ENCODE measurements around the gene PRICKLE1. TPM values are rescaled to one million over a fixed set of nuclear protein-coding genes. Genes with fewer than 3 reads are reported as not detected.
"Not testable (repeated sequence)": the region's sequence is repeated elsewhere in the genome, so short reads cannot be mapped to it uniquely, and the experiment has no call there.

Gene PRICKLE1
- total RNA-seq, 4 donors from 2014 or later: 0.19 to 8.0 (median 2.7) TPM

DNA sequence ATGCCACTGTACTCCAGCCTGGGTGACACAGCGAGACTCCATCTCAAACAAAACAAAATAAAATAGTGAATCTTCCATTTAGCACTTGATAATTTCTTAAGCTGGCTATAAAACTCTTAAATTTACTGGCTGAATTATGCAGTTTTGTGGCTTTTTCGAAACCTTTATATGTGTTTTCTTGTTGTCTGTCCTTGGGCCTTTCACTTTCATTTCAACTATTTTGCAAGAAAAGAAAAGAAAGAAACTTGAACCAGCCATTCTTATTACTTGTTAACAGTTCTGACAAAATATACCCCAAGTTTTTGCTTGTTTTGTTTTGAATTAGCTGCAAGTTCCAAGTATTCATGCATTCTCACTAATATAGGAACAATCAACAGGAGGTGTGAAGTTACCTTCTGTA is 42.8 kb downstream of the PRICKLE1 start:
- no peak overlapping the region for H3K27ac ChIP-seq
- no peak overlapping the region for H3K4me3 ChIP-seq
- DNase-seq: no peak
- no peaks in the 10 kb centered on the region for H3K4me1 ChIP-seq
- TF ChIP-seq POLR2A (IDR thresholded peaks at IDR 0.05): no peak
- TF ChIP-seq, protein P1, sequence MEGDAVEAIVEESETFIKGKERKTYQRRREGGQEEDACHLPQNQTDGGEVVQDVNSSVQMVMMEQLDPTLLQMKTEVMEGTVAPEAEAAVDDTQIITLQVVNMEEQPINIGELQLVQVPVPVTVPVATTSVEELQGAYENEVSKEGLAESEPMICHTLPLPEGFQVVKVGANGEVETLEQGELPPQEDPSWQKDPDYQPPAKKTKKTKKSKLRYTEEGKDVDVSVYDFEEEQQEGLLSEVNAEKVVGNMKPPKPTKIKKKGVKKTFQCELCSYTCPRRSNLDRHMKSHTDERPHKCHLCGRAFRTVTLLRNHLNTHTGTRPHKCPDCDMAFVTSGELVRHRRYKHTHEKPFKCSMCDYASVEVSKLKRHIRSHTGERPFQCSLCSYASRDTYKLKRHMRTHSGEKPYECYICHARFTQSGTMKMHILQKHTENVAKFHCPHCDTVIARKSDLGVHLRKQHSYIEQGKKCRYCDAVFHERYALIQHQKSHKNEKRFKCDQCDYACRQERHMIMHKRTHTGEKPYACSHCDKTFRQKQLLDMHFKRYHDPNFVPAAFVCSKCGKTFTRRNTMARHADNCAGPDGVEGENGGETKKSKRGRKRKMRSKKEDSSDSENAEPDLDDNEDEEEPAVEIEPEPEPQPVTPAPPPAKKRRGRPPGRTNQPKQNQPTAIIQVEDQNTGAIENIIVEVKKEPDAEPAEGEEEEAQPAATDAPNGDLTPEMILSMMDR (IDR thresholded peaks at IDR 0.05): no peak
- H3K27me3 ChIP-seq: no peaks in the 10 kb centered on the region
- WGBS, 2 donors: 88 to 91% methylated on average over 1 to 2 of the region's 2 CpGs
- no peaks in the 10 kb centered on the region for H3K9me3 ChIP-seq
- H3K36me3 ChIP-seq: no peaks in the 10 kb centered on the region
- intact Hi-C loops (cut with DNase I): no loop called here

DNA sequence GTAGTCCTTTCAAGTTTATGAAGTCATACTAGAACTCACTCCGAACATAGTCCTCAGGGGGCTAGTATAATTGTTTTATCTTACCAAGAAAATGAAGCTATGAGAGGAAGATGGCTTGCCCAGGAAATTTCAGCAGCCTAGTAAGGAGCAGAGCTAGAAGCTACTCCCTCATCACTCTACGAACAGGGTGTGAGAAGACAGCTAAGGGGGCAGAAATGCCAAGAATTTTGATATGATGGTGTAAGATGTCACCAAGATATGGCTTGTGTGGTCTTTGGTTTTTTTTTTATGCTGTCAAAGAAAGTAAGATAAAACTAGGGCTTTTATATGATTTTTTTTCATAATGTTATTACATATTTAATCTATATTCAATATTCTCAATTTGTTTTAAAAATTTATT is 47.6 kb downstream of the PRICKLE1 start:
- intact Hi-C loops (cut with DNase I): no loop called here
- Histone ChIP-seq H3K36me3 (no peaks in the 10 kb centered on the region), H3K4me1 (no peaks in the 10 kb centered on the region), H3K4me3 (no peak overlapping the region), H3K27me3 (no peaks in the 10 kb centered on the region), H3K9me3 (no peaks in the 10 kb centered on the region), H3K27ac (no peak overlapping the region)
- TF ChIP-seq POLR2A (IDR thresholded peaks at IDR 0.05): no peak
- TF ChIP-seq, protein P1 (IDR thresholded peaks at IDR 0.05): no peak
- WGBS, 2 donors: 71 to 96% methylated on average over 2 of the region's 2 CpGs
- DNase-seq: no peak

DNA sequence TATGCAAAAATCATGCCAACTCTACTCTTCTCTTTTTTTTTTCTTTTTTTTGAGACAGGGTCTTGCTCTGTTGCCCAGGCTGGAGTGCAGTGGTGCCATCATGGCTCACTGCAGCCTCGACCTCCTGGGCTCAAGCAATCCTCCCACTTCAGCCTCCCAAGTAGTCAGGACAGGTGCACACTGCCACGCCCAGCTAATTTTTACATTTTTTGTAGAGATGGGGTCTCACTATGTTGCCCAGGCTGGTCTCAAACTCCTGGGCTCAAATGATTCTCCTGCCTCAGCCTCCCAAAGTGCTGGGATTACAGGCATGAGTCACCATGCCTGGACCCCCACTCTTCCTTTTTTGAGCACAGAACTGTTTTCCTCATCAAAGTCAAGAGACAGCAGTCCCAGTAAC is 48.2 kb downstream of the PRICKLE1 start:
- H3K4me3 ChIP-seq; DNase-seq; H3K27me3 ChIP-seq; H3K27ac ChIP-seq; H3K36me3 ChIP-seq; H3K9me3 ChIP-seq; H3K4me1 ChIP-seq; intact Hi-C loops (cut with DNase I): not testable (repeated sequence)
- 54 to 73% methylated on average over 2 of the region's 2 CpGs for WGBS, 2 donors

DNA sequence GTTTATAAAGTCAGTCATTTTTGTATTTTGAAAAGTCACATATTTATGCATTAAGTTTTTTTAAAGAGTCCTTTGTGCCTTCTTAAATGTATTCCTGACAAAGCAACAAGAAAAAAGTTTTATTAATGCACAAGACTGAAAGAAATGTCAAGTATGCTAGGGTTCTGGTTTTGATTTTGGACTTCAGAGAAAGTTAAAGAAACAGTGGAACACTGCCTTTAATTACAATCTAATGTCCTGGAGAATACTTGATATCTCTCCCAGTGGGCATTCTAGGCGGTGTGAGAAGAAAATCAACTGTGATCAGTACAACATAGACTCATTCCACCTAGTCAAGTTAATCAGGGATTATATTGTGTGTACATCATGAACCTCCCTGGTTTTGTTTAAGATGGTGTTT is 49.9 kb downstream of the PRICKLE1 start:
- DNase-seq: no peak
- Histone ChIP-seq H3K9me3 (no peaks in the 10 kb centered on the region), H3K36me3 (no peaks in the 10 kb centered on the region), H3K27ac (no peak overlapping the region), H3K27me3 (no peaks in the 10 kb centered on the region), H3K4me1 (no peaks in the 10 kb centered on the region), H3K4me3 (no peak overlapping the region)
- TF ChIP-seq POLR2A (IDR thresholded peaks at IDR 0.05): no peak
- TF ChIP-seq, protein P1 (IDR thresholded peaks at IDR 0.05): no peak
- intact Hi-C loops (cut with DNase I): no loop called here
- WGBS, 2 donors: 52 to 74% methylated on average over 1 of the region's 1 CpG

DNA sequence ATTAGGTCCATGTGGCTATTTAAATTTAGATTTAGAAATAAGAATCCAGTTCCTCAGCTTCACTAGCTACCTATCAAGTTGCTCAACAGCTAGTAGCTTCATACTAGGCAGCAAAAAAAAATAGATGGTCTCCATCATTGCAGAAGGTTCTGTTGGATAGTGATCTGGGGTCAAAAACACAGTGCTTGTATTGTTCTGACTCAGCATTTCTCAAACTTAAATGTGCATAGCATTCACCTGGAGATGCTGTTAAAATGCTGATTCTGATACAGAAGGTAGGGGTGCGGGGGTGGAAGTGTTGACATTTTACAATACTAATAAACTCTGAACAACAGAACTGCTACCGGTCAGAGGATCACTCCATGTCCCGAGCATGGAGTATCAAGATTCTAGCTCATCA is 51.3 kb downstream of the PRICKLE1 start:
- Histone ChIP-seq H3K9me3 (no peaks in the 10 kb centered on the region), H3K27ac (no peak overlapping the region), H3K36me3 (no peaks in the 10 kb centered on the region), H3K4me1 (no peaks in the 10 kb centered on the region), H3K4me3 (no peak overlapping the region), H3K27me3 (no peaks in the 10 kb centered on the region)
- DNase-seq: no peak
- intact Hi-C loops (cut with DNase I): no loop called here
- TF ChIP-seq, protein P1 (IDR thresholded peaks at IDR 0.05): no peak
- WGBS, 2 donors: 61 to 62% methylated on average over 3 of the region's 3 CpGs

DNA sequence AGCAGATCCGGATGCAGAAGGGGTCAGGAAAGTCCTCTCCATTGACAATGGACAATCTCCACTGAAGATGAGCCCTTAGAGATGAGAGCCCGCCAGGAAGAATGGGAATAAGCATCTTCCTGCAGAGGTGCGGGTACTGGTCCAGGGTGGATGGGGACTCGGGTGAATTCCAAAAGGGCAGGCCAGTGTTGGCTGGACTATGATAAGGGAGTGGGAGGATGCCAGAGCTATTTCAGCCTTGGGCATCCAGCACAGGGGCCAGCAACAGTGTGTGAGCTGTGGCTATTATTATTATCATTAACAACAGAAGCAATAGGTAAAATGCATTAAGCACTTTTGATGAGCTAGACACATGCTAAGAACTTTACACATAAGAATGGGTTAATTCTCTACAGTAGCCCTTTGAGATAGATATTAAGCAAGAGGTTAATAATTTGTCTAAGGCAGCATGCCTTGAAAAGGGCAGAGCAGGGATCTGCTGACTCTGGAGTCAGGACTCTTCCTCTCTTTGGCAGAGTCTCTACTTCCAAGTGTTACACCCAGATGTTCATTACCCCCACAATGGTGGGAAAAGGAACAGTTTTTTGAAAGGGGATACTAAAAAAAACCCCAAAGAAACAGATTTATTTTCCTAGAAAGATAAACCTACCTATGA is 55.2 kb downstream of the PRICKLE1 start:
- Histone ChIP-seq H3K9me3 (no peaks in the 10 kb centered on the region), H3K27me3 (no peaks in the 10 kb centered on the region), H3K4me3 (no peak overlapping the region), H3K27ac (no peak overlapping the region), H3K36me3 (no peaks in the 10 kb centered on the region), H3K4me1 (no peaks in the 10 kb centered on the region)
- intact Hi-C loops (cut with DNase I): no loop called here
- 89 to 93% methylated on average over 4 of the region's 4 CpGs for WGBS, 2 donors
- no peak for TF ChIP-seq POLR2A (IDR thresholded peaks at IDR 0.05)
- TF ChIP-seq, protein P1 (IDR thresholded peaks at IDR 0.05): no peak
- no peak for DNase-seq
